Measurements from ENCODE around the gene USP7. TPM values are rescaled to one million over a fixed set of nuclear protein-coding genes. Genes with fewer than 3 reads are reported as not detected.
"Not testable (repeated sequence)": the region's sequence is repeated elsewhere in the genome, so short reads cannot be mapped to it uniquely, and the experiment has no call there.

Gene USP7
- total and polyA plus RNA-seq, 10 of the 15 experiments (the other 5 are each of a cell fraction or from before 2014, with no cell fraction given), result 16.2 to 133 (median 60.5) TPM

DNA sequence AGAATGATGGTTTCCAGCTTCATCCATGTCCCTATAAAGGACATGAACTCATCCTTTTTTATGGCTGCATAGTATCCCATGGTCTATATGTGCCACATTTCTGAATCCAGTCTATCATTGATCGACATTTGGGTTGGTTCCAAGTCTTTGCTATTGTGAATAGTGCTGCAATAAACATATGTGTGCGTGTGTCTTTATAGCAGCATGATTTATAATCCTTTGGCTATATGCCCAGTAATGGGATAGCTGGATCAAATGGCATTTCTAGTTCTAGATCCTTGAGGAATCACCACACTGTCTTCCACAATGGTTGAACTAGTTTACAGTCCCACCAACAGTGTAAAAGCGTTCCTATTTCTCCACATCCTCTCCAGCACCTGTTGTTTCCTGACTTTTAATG is 12.5 kb upstream of the USP7 start:
- SMC1A ChIA-PET (ENCODE audit: uncharacterized antibody, unreplicated experiment); ATAC-seq; H3K4me3 ChIP-seq; H3K27me3 ChIP-seq (replicated peaks in 1 of 2; ENCODE audit: control insufficient read depth in 2 of 2, insufficient read depth in 2 of 2, low read length in 1 of 2); POLR2A ChIA-PET; H3K4me2 ChIP-seq (ENCODE audit: control insufficient read depth, insufficient read depth); H3K9ac ChIP-seq (ENCODE audit: control insufficient read depth, insufficient read depth, low read length); H3K36me3 ChIP-seq (ENCODE audit: control insufficient read depth in 2 of 2, insufficient read depth in 2 of 2, low read length in 1 of 2); BruUV-seq (replicated peaks); H3K79me2 ChIP-seq (ENCODE audit: control insufficient read depth, insufficient read depth, low read length); DNase-seq (ENCODE audit: low read depth, low spot score); intact Hi-C loops (cut with micrococcal nuclease; ENCODE audit: unreplicated experiment); H3K9me3 ChIP-seq (replicated peaks; ENCODE audit: control insufficient read depth, insufficient read depth, low read length); H2AFZ ChIP-seq (ENCODE audit: control insufficient read depth, low read depth, low read length); H4K20me1 ChIP-seq (ENCODE audit: control insufficient read depth, insufficient read depth); H3K27ac ChIP-seq (ENCODE audit: control insufficient read depth, insufficient read depth); FAIRE-seq; H3K4me1 ChIP-seq (ENCODE audit: control insufficient read depth, insufficient read depth, low read length); RAD21 ChIA-PET (ENCODE audit: unreplicated experiment): not testable (repeated sequence)
- in situ Hi-C loops (cut with MboI), result loop anchor here (25.0 kb wide), 1 partner anchor 589 kb away; no protein-coding TSS in a partner anchor
- CTCF ChIA-PET, result interaction anchor here (0.6 kb wide), 1 partner anchor 9 kb away, joined by 4 read pairs; no protein-coding TSS in a partner anchor
- 30% methylated on average over 3 of the region's 3 CpGs for WGBS (ENCODE audit: insufficient coverage, insufficient replicate concordance, low lambda C conversion rate, missing lambda C conversion rate)

DNA sequence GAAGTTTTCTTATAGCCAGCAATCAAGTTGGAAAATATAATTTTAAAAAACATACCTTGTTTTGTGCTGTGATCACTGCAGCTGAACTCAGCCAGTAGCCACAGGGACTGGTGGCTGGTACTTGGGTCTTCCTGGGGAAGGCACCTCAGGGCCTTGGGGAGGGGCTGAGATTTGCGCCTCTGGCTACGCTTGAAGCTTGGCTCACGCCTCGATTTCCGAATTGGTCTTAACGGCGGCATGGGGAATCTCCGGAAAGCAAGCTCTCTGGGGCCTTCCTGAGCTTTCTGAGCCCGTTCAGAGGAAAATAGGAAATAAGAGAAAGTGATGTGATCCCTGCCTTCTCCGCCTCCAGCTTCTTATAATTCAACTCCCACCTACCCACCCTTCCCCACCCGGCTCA is 11.3 kb upstream of the USP7 start:
- no peak overlapping the region for H3K4me2 ChIP-seq (ENCODE audit: control insufficient read depth, insufficient read depth)
- FAIRE-seq (no peak), ATAC-seq (no peak), DNase-seq (ENCODE audit: low read depth, low spot score) (no peak)
- no peak overlapping the region for H3K4me3 ChIP-seq
- H3K79me2 ChIP-seq (ENCODE audit: control insufficient read depth, insufficient read depth, low read length), result no peaks in the 10 kb centered on the region
- RAD21 ChIA-PET (ENCODE audit: unreplicated experiment), result no interaction called here
- no peaks in the 10 kb centered on the region for H4K20me1 ChIP-seq (ENCODE audit: control insufficient read depth, insufficient read depth)
- intact Hi-C loops (cut with micrococcal nuclease; ENCODE audit: unreplicated experiment) (no loop called here), in situ Hi-C loops (cut with MboI) (loop anchor here (25.0 kb wide), 1 partner anchor 588 kb away; no protein-coding TSS in a partner anchor)
- H3K27ac ChIP-seq (ENCODE audit: control insufficient read depth, insufficient read depth), result no peak overlapping the region
- no peak overlapping the region for H3K9ac ChIP-seq (ENCODE audit: control insufficient read depth, insufficient read depth, low read length)
- CTCF ChIA-PET, result interaction anchor here (1.2 kb wide), 1 partner anchor 34 kb away, joined by 3 read pairs; no protein-coding TSS in a partner anchor
- H3K4me1 ChIP-seq (ENCODE audit: control insufficient read depth, insufficient read depth, low read length), result no peaks in the 10 kb centered on the region
- POLR2A ChIA-PET, result no interaction called here
- SMC1A ChIA-PET (ENCODE audit: uncharacterized antibody, unreplicated experiment), result interaction anchor here (0.7 kb wide), 1 partner anchor 15 kb away, joined by 4 read pairs; no protein-coding TSS in a partner anchor
- no peaks in the 10 kb centered on the region for H3K27me3 ChIP-seq (replicated peaks in 1 of 2; ENCODE audit: control insufficient read depth in 2 of 2, insufficient read depth in 2 of 2, low read length in 1 of 2)
- H3K9me3 ChIP-seq (replicated peaks; ENCODE audit: control insufficient read depth, insufficient read depth, low read length), result no peaks in the 10 kb centered on the region; the same call in 2 of the 3 replicates
- no TSS peak for BruUV-seq (replicated peaks)
- H2AFZ ChIP-seq (ENCODE audit: control insufficient read depth, low read depth, low read length), result no peak overlapping the region
- 67% methylated on average over 11 of the region's 11 CpGs for WGBS (ENCODE audit: insufficient coverage, insufficient replicate concordance, low lambda C conversion rate, missing lambda C conversion rate)
- H3K36me3 ChIP-seq (ENCODE audit: control insufficient read depth in 2 of 2, insufficient read depth in 2 of 2, low read length in 1 of 2), result no peaks in the 10 kb centered on the region
- no peak for TF ChIP-seq POLR2A (IDR thresholded peaks at IDR 0.05; ENCODE audit: low read depth, low read length)
- no peak for TF ChIP-seq MEF2A (IDR thresholded peaks at IDR 0.05; ENCODE audit: insufficient read depth, low read depth, low read length)
- TF ChIP-seq, protein P1, sequence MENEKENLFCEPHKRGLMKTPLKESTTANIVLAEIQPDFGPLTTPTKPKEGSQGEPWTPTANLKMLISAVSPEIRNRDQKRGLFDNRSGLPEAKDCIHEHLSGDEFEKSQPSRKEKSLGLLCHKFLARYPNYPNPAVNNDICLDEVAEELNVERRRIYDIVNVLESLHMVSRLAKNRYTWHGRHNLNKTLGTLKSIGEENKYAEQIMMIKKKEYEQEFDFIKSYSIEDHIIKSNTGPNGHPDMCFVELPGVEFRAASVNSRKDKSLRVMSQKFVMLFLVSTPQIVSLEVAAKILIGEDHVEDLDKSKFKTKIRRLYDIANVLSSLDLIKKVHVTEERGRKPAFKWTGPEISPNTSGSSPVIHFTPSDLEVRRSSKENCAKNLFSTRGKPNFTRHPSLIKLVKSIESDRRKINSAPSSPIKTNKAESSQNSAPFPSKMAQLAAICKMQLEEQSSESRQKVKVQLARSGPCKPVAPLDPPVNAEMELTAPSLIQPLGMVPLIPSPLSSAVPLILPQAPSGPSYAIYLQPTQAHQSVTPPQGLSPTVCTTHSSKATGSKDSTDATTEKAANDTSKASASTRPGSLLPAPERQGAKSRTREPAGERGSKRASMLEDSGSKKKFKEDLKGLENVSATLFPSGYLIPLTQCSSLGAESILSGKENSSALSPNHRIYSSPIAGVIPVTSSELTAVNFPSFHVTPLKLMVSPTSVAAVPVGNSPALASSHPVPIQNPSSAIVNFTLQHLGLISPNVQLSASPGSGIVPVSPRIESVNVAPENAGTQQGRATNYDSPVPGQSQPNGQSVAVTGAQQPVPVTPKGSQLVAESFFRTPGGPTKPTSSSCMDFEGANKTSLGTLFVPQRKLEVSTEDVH (IDR thresholded peaks at IDR 0.05; ENCODE audit: low read depth, partially characterized antibody), result no peak
- TF ChIP-seq, protein P2, sequence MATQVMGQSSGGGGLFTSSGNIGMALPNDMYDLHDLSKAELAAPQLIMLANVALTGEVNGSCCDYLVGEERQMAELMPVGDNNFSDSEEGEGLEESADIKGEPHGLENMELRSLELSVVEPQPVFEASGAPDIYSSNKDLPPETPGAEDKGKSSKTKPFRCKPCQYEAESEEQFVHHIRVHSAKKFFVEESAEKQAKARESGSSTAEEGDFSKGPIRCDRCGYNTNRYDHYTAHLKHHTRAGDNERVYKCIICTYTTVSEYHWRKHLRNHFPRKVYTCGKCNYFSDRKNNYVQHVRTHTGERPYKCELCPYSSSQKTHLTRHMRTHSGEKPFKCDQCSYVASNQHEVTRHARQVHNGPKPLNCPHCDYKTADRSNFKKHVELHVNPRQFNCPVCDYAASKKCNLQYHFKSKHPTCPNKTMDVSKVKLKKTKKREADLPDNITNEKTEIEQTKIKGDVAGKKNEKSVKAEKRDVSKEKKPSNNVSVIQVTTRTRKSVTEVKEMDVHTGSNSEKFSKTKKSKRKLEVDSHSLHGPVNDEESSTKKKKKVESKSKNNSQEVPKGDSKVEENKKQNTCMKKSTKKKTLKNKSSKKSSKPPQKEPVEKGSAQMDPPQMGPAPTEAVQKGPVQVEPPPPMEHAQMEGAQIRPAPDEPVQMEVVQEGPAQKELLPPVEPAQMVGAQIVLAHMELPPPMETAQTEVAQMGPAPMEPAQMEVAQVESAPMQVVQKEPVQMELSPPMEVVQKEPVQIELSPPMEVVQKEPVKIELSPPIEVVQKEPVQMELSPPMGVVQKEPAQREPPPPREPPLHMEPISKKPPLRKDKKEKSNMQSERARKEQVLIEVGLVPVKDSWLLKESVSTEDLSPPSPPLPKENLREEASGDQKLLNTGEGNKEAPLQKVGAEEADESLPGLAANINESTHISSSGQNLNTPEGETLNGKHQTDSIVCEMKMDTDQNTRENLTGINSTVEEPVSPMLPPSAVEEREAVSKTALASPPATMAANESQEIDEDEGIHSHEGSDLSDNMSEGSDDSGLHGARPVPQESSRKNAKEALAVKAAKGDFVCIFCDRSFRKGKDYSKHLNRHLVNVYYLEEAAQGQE (IDR thresholded peaks at IDR 0.05; ENCODE audit: low read depth, low read length), result no peak
- TF ChIP-seq POLR2AphosphoS2 (IDR thresholded peaks at IDR 0.05; ENCODE audit: low read depth, low read length), result no peak
- TF ChIP-seq MYB (IDR thresholded peaks at IDR 0.05; ENCODE audit: borderline replicate concordance, low read depth, low read length), result no peak
- TF ChIP-seq MTA2 (IDR thresholded peaks at IDR 0.05; ENCODE audit: low read depth), result no peak
- no peak for TF ChIP-seq SRF (IDR thresholded peaks at IDR 0.05; ENCODE audit: low read depth in 2 of 2, low read length in 2 of 2)
- no peak for TF ChIP-seq ATF7 (IDR thresholded peaks at IDR 0.05; ENCODE audit: low read depth)
- TF ChIP-seq NFYB (IDR thresholded peaks at IDR 0.05; ENCODE audit: insufficient read depth, low read depth, low read length), result no peak
- TF ChIP-seq EED (IDR thresholded peaks at IDR 0.05; ENCODE audit: low read depth), result no peak
- no peak for TF ChIP-seq TAF1 (IDR thresholded peaks at IDR 0.05; ENCODE audit: borderline replicate concordance, low read depth, low read length)

All from GM12878 (cell line).